ENCODE data around the gene GOLGA8A.
"Not testable (repeated sequence)": the region's sequence is repeated elsewhere in the genome, so short reads cannot be mapped to it uniquely, and the experiment has no call there.

GOLGA8A gene

GRCh38 chr15:34437687-34438086 lies at the start of gene GOLGA8A:
GOLGA8A (minus strand) TSS chr15:34437808; CDS start chr15:34389691, 48,117 bp downstream.
- peak; percentile 71 for DNase-seq

GRCh38 chr15:34483644-34484043 lies 46.0 kb upstream of the GOLGA8A start:
- no peak for DNase-seq

GRCh38 chr15:34481370-34481769 lies 43.8 kb upstream of the GOLGA8A start:
- no peak for DNase-seq

- no peak for DNase-seq
Observed at GRCh38 chr15:34473840-34474239, 36.2 kb upstream of the GOLGA8A start.

DNA sequence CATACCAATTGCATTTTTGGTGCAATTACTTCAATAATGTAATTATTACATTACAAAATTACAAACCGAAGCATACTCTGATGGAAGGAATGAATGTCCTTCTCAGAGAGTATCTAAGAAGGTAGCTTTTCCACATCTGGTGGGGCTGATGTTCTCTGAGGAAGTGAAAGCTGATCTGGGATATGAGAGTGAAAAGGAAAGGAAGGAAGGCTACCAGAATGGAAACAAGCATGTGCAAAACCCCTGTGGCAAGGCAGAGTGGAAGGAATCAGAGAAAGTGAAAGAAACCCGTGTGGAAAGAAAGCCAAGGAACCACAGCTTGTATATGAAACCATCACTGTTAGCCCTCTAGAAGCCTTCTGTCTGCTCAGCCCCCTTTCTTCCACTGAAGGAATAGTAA lies 35.3 kb upstream of the GOLGA8A start:
- DNase-seq: no peak

DNA sequence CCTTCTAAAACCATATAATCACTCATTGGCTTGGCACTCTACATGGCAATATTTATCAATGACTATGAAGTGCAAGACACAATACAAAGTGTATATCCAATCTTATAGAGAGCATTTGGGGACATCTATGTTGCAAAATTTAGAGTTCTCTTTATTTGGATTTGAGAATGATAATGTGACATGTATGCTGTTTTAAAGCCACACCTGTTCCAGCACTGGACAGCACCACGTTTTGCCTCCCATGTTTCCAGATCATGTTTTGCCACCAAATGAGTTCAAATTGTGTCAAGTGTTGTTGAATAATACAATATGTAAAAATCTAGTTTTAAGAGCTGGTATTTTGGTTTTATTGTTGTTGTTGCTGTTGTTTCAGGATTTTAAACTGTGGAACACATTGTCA lies 33.3 kb upstream of the GOLGA8A start:
- DNase-seq: no peak

DNA sequence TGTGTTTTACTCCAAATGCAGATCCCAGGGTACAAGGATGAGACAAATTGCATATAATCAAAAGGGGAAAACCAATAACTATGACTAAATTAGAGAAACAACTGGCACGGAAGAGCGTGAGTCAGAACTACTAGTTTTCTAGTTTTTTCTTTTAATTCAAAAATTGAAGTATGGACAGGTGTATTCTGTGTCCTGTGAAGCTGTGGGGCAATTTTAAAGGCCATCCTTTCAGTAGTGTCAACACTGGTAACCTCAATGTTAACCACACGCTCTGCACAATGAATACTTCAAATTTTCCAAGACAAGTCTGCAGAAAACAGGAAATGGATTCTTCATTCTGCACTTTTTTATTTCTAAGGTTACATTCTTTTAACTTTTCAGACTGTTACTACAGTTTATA lies 32.5 kb upstream of the GOLGA8A start:
- DNase-seq: no peak

DNA sequence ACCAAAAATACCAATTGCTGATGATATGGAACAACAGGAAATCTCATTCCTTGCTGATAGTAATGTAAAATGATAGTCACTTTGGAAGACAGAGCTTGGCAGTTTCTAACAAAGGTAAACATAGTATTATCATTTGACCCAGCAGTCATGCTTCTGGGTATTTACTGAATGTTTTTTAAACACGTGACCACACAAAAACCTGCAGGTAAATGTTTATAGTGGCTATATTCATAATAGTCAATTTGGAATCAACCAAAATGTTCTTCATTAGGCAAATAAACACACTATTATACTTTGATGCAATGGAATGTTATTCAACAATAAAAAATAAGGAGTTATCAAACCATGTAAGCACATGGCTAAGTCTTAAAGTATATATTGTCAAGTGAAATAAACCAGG lies 24.1 kb upstream of the GOLGA8A start:
- DNase-seq: no peak

DNA sequence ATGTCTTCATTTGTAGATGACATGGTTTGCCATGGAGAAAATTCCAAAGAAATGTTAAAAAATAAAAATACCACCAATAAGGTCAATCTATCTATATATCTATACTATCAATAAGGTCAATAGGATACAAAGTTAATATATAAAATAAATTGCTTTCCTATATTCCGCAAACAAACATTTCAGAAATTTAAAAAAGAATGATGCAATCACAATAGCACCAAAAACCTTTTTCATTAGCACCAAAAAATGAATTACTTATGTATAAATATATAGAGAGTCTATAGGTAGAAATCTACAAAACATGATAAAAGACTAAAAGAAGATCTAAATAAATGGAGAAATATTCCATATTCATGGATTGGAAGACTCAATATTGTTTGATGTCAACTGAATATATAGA lies 22.8 kb upstream of the GOLGA8A start:
- DNase-seq: no peak

DNA sequence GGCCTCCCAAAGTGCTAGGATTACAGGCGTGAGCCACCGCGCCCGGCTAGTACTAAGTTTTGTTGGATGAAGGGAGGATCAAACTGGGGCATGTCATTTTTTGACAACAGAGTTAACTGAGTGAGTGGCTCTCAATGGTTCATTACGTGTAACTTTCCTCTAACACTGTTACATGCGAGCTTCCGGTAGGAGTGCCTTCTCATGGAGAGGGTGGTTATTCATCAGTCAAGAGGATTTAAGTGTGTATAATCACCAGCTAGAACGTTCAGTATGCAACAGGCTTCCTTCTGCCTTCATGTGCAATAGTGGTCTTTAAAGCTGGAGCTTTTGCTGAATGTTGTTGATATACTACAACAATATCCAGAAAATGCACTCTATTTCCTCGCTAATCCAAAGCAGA lies 19.1 kb upstream of the GOLGA8A start:
- DNase-seq: no peak

GRCh38 chr15:34442891-34443290 lies 5.3 kb upstream of the GOLGA8A start:
- DNase-seq: no peak

- no peak for DNase-seq
Observed at GRCh38 chr15:34439878-34440277, 2.3 kb upstream of the GOLGA8A start.

- DNase-seq: no peak
Observed at GRCh38 chr15:34436956-34437442, 609 bp downstream of the GOLGA8A start.

GRCh38 chr15:34436126-34436955 lies 1.3 kb downstream of the GOLGA8A start:
- no peak for DNase-seq

- DNase-seq: no peak
Observed at GRCh38 chr15:34435658-34436057, 1.9 kb downstream of the GOLGA8A start.

DNA sequence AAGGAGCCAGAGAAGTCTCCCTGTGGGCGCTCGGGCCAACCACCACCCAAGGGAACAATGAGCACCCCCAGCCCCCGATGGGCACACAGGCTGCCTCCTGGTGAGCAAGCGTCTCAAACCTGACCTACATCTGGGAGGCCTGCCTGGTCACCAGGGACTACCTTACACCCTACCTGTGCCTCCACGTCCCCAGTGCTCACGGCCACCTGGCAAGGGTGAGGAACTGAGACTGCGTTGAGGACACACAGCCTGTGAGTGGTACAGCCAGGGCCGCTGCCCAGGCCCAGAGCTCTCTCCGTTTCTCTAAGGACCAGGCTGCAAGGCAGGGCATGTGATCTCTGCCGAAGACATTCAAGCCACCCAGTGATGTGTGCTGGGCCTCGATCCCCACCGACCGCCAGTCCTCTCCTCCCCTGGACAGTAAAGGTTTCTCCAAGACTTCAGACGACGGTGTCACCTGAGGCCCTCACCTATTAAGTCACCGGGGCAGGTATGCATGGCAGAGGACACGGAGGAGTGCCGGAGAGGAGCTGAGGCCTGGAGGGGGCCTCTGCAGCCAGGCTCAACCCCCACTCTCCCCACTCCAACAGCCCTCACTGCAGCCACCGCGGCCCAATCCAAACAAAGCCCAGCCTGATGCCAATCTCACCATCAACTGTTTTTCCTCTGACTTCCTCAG lies 2.8 kb downstream of the GOLGA8A start:
- DNase-seq: no peak

DNA sequence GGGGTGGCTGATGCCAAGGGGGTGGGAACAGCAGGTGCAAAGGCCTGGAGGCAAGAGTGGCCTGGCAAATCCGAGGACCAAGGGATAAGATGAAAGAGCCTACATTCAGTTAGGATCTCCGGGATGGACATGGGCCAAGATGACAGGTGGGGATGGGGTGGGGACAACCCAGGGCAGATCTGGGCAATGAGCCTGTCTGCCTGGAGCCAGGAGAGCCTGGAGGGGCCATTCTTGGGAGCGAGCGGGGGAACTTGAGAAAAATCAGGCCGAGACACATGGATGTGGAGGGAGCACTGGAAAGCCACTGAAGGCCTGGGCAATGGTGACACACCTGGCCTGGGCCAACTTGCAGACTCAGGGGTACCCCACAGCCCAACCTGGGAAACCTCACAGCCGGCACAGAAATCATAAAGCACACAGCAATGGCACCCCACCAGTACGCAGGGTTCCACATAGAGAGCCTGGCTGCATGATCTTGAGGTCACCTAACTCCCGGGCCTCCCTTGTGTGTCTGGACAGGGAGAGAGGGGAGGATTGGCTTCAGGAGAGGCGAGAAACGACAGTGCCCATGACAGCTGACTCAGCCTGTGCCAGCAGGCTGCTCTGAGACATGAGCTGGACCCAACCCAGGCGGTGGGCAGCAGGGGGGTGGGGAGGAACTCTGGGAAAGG lies 3.5 kb downstream of the GOLGA8A start:
- not testable (repeated sequence) for DNase-seq

DNA sequence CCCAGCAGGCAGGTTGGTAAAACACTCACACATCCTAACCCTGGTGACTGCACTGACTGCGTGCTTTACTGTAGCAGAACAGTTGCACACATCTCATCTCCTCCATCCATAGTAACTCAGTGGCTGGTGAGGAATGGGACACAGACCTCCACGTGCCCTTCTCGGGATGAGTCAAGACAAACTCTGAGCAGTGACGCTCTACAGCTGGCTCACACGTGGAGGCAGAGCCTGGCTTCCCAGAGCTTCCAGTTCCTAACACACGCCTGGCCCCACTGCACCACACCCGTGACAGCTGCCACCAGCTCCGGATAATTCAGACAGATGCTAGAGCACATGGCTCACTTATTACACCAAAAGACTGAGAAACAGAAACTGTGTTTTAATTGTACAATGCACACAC lies 7.0 kb downstream of the GOLGA8A start:
- not testable (repeated sequence) for DNase-seq

- not testable (repeated sequence) for DNase-seq
Observed at GRCh38 chr15:34423425-34424090, 14.1 kb downstream of the GOLGA8A start.

DNA sequence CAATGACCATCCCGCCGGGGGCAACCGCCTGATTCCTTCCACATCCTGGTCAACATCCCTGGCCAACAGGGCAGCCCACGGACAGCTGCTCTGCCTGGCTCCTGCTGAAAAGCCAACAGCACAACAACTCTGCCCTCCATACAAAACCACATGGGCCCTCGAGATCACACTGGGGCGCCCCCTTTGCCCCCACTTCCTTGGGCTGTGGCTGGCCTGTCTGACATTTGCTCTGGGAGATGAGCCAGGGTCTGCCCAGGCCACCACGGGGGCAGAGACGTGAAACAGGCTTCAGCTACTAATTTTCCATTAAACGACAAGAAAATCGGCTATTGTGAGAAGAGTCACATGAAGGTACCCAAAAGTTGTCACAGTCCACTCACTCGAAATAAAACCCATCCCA lies 16.7 kb downstream of the GOLGA8A start:
- not testable (repeated sequence) for DNase-seq

DNA sequence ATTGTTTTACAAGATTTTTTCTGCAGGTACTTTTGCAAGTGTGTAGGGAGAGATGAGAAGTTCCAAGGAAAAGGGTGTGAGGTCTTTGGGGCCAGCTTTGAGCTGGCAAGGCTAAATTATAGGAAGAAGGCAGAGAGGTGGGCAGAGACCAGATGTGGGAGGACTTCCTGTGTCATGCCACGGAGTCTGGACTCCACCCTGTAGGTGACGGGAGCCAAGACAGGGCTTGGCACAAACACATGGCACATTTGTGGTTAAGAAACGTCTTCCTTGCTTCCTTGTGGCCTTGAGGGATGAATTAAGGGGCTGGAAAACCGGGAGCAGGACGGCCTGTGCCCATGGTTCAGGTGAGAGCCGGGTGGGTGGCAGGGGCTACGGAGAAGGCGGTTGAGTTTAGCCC lies 19.2 kb downstream of the GOLGA8A start:
- DNase-seq: not testable (repeated sequence)

DNA sequence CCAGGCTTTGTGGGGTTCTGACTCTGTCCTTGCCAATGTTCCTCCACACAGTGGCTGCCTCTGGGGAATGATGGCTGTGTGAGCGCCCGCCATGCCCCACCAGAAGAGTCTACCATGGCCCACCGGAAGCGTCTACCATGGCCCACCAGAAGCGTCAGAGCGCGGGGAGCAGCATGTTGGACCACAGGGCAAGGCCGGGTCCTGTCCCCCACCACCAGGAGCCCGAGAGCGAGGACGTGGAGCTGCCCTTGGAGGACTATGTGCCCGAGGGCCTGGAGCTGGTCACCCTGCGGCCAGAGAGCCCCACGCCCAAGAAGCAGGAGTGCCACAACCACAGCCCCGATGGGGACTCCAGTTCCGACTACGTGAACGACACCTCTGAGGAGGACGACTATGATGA lies 28.1 kb downstream of the GOLGA8A start:
- not testable (repeated sequence) for DNase-seq

- DNase-seq: not testable (repeated sequence)
Observed at GRCh38 chr15:34408973-34409372, 28.6 kb downstream of the GOLGA8A start.
